Neural progenitor cell (in vitro differentiated cells): ENCODE measurements around the gene ZNF429.

Source experiments
- CTCF ChIP-seq: fragments of 200-600 bp; sonication (generic); IDR thresholded peaks from 2 replicates; pipeline ENCODE4 v1.5.1; 2017; ENCODE audit warnings: antibody characterized with exemption, mild to moderate bottlenecking
- EZH2 ChIP-seq: fragments of 200-600 bp; sonication (generic); IDR thresholded peaks from 2 replicates; pipeline ENCODE4 v1.6.1; 2017; ENCODE audit warnings: antibody characterized with exemption, mild to moderate bottlenecking, moderate library complexity

- TF ChIP-seq CTCF (no peak), EZH2 (no peak)
These were observed 99.0 kb downstream of the ZNF429 start for GRCh38 chr19:21604351-21604926.
